DOHH2 (cell line): ENCODE measurements around the gene STK32B.

ENCODE experiments used
- H3F3A ChIP-seq: fragments of 200-600 bp; sonication (generic), shearing (Covaris generic); 2 replicates; pipeline ENCODE4 v1.6.0; 2016; ENCODE audit warnings: antibody characterized with exemption, mild to moderate bottlenecking; ENCODE audit not compliant: control insufficient read depth, insufficient read depth
- H3K27ac ChIP-seq: fragments of 200-600 bp; sonication (generic); 2 replicates; pipeline ENCODE4 v1.5.1; 2014; ENCODE audit warnings: low read depth, mild to moderate bottlenecking, low read length, moderate library complexity
- H3K27me3 ChIP-seq: fragments of 200-600 bp; sonication (generic); 2 replicates; pipeline ENCODE4 v1.6.1; 2014; ENCODE audit warnings: mild to moderate bottlenecking, low read length, mixed read lengths; ENCODE audit not compliant: control insufficient read depth
- H3K36me3 ChIP-seq: fragments of 200-600 bp; sonication (generic); 2 replicates; pipeline ENCODE4 v1.6.1; 2014; ENCODE audit warnings: mild to moderate bottlenecking, low read length, moderate library complexity, mixed read lengths; ENCODE audit not compliant: control insufficient read depth
- H3K4me1 ChIP-seq: fragments of 200-600 bp; sonication (generic); 2 replicates; pipeline ENCODE4 v1.6.1; 2014; ENCODE audit warnings: mild to moderate bottlenecking, low read length, mixed read lengths; ENCODE audit not compliant: control insufficient read depth
- H3K4me2 ChIP-seq: fragments of 200-600 bp; sonication (generic); 2 replicates; pipeline ENCODE4 v1.6.0; 2014; ENCODE audit warnings: mild to moderate bottlenecking, low read length, moderate library complexity
- H3K4me3 ChIP-seq: fragments of 200-600 bp; sonication (generic); 2 replicates; pipeline ENCODE4 v1.5.1; 2014; ENCODE audit warnings: mild to moderate bottlenecking, low read length, mixed read lengths
- H3K79me2 ChIP-seq: fragments of 200-600 bp; sonication (generic); 2 replicates; pipeline ENCODE4 v1.6.1; 2014; ENCODE audit warnings: mild to moderate bottlenecking, low read length, mixed read lengths; ENCODE audit not compliant: control insufficient read depth
- H3K9me2 ChIP-seq: fragments of 200-600 bp; sonication (generic); replicated peaks from 2 replicates; pipeline ENCODE4 v1.6.1; 2014; ENCODE audit warnings: mild to moderate bottlenecking, low read length, mixed read lengths; ENCODE audit not compliant: control insufficient read depth
- H3K9me3 ChIP-seq: fragments of 200-600 bp; sonication (generic); 2 replicates; pipeline ENCODE4 v1.6.1; 2014; ENCODE audit warnings: antibody characterized with exemption, low read length, mixed read lengths; ENCODE audit not compliant: control insufficient read depth, insufficient read depth
- H4K20me1 ChIP-seq: fragments of 200-600 bp; sonication (generic); 2 replicates; pipeline ENCODE4 v1.6.0; 2014; ENCODE audit warnings: low read depth, mild to moderate bottlenecking, antibody characterized with exemption, low read length, moderate library complexity; ENCODE audit not compliant: control insufficient read depth, insufficient read depth
- CTCF ChIP-seq: fragments of 200-600 bp; sonication (generic); IDR thresholded peaks from one replicate; pipeline ENCODE4 v1.5.1; 2014; ENCODE audit warnings: antibody characterized with exemption, mild to moderate bottlenecking, low read depth, low read length; ENCODE audit not compliant: poor library complexity, severe bottlenecking
- EZH2phosphoT487 ChIP-seq: fragments of 200-600 bp; sonication (generic); IDR thresholded peaks from 2 replicates; pipeline ENCODE4 v1.6.1; 2017; ENCODE audit warnings: borderline replicate concordance, mild to moderate bottlenecking, antibody characterized with exemption, low read length, moderate library complexity, mixed read lengths

Gene STK32B

DNA sequence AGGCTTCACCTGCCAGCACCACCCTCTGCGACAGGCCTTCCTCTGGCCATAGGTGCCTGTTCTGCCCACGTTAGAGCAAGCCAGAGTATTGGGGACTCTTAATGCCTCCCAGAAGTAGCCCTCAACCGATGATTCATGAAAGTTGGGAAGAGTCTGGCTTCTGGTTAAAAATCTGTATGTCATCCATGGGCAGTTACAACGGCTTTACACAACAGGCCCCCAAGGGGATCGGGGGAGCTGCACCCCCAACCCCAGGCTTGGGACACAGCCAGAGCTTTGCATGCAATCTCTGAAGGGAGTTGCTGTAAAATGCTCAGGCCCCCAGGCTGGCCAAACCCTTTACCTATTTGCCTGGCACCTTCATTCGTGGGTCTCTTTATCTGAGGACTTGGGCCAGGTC is 26.6 kb upstream of the STK32B start:
- Histone ChIP-seq H3F3A (no peaks in the 10 kb centered on the region), H3K27me3 (peaks cover 7% of the 10 kb centered on the region; the same call in 1 of the 2 replicates), H4K20me1 (no peaks in the 10 kb centered on the region), H3K9me2 (no peaks in the 10 kb centered on the region), H3K4me3 (no peak overlapping the region), H3K27ac (no peak overlapping the region), H3K36me3 (no peaks in the 10 kb centered on the region), H3K9me3 (no peaks in the 10 kb centered on the region), H3K4me1 (no peaks in the 10 kb centered on the region), H3K79me2 (no peaks in the 10 kb centered on the region), H3K4me2 (no peak overlapping the region)
- no peak for TF ChIP-seq CTCF
- TF ChIP-seq EZH2phosphoT487: no peak

GRCh38 chr4:5026371-5026770 is 24.9 kb upstream of the STK32B start:
- Histone ChIP-seq H3K4me3 (no peak overlapping the region), H3K4me2 (no peak overlapping the region), H3K4me1 (no peaks in the 10 kb centered on the region), H3F3A (no peaks in the 10 kb centered on the region), H3K79me2 (no peaks in the 10 kb centered on the region), H3K36me3 (no peaks in the 10 kb centered on the region), H3K9me3 (no peaks in the 10 kb centered on the region), H3K27me3 (no peaks in the 10 kb centered on the region), H3K27ac (no peak overlapping the region), H4K20me1 (no peaks in the 10 kb centered on the region), H3K9me2 (no peaks in the 10 kb centered on the region)
- no peak for TF ChIP-seq CTCF
- no peak for TF ChIP-seq EZH2phosphoT487

DNA sequence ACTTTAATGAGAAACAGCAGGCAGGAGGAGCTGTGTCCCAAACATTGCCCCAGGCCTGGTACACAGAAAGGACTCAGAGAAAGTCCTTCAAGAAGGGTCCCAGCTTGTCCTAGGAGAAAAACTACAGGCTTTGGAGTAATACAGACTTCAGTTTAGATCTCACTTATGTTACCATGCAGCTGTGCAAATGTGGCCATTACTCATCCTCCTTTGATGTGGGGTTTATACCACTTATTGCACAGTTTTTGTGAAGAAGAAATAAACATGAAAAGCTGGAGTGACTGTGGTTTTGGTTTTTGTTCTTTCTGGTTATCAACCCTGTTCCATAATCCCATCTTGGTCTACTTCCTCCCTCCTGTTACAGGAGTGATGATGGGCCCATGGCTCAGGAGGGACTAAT is 23.9 kb upstream of the STK32B start:
- no peaks in the 10 kb centered on the region for H3K79me2 ChIP-seq

More for the DNA sequence above, 23.9 kb upstream of the STK32B start:
- H4K20me1 ChIP-seq: no peaks in the 10 kb centered on the region
- H3K4me1 ChIP-seq: no peaks in the 10 kb centered on the region
- no peaks in the 10 kb centered on the region for H3K27me3 ChIP-seq
- H3K4me2 ChIP-seq: no peak overlapping the region
- no peaks in the 10 kb centered on the region for H3F3A ChIP-seq
- TF ChIP-seq EZH2phosphoT487 (no peak), CTCF (no peak)
- H3K9me3 ChIP-seq: no peaks in the 10 kb centered on the region
- H3K27ac ChIP-seq: no peak overlapping the region
- no peaks in the 10 kb centered on the region for H3K9me2 ChIP-seq
- no peaks in the 10 kb centered on the region for H3K36me3 ChIP-seq
- H3K4me3 ChIP-seq: no peak overlapping the region
